B cell (primary cell): ENCODE measurements around the gene SMPX. TPM values are rescaled to one million over a fixed set of nuclear protein-coding genes. Genes with fewer than 3 reads are reported as not detected.

Experiments used
- ATAC-seq: fragments of 200-7000 bp; cut with Tn5 transposase; one replicate; pipeline ENCODE4 v1.10.0; 2021; ENCODE audit warnings: low read depth, mild to moderate bottlenecking, moderate number of reproducible peaks, moderate library complexity
- CTCF ChIA-PET: fragments of 350-600 bp; sonication (Branson Sonifier 250); formaldehyde crosslinking; loops from one replicate; lab custom pipeline; 2021; ENCODE audit warnings: antibody characterized with exemption, inconsistent platforms; lab: Charles Lee
- POLR2A ChIA-PET: fragments of 350-600 bp; sonication (Branson Sonifier 250); formaldehyde crosslinking; loops from one replicate; lab custom pipeline; 2021; ENCODE audit warnings: antibody characterized with exemption; lab: Charles Lee
- DNase-seq: peaks from one replicate; pipeline ENCODE4 v3.0.0; 2013
- H2AFZ ChIP-seq: 2 replicates; pipeline ENCODE4 v1.6.1; 2012; ENCODE audit warnings: mild to moderate bottlenecking, low read depth, low read length; ENCODE audit not compliant: insufficient read depth, poor library complexity, severe bottlenecking
- H3K27ac ChIP-seq, 2 donors: 1 replicate in 1 of 2; 2 replicates in 1 of 2; pipeline ENCODE4 v1.5.1; 2012 to 2013; ENCODE audit warnings: low read length in 2 of 2, mild to moderate bottlenecking in 2 of 2, moderate library complexity in 1 of 2
- H3K27me3 ChIP-seq, 4 experiments: fragments of 200-600 bp in 1 of 4; sonication (generic) in 1 of 4; replicated peaks in 1 of 4; 1 replicate in 2 of 4; 2 replicates in 2 of 4; pipeline versions ENCODE4 v1.6.1 to v1.7.0; 2013 to 2016; ENCODE audit warnings: low read length in 3 of 4, mild to moderate bottlenecking in 2 of 4, mixed read lengths in 1 of 4, moderate library complexity in 1 of 4; ENCODE audit not compliant: insufficient read depth in 4 of 4, control insufficient read depth in 3 of 4; ENCODE audit errors: control extremely low read depth in 1 of 4
- H3K36me3 ChIP-seq, 2 experiments: replicated peaks in 1 of 2; 1 replicate in 1 of 2; 2 replicates in 1 of 2; pipeline versions ENCODE4 v1.6.1 to v1.7.1; 2013; ENCODE audit warnings: low read length in 1 of 2; ENCODE audit not compliant: insufficient read depth in 2 of 2, control insufficient read depth in 1 of 2; ENCODE audit errors: control extremely low read depth in 1 of 2, extremely low read depth in 1 of 2
- H3K4me1 ChIP-seq, 2 donors: fragments of 200-600 bp in 1 of 2; sonication (generic) in 1 of 2; 1 replicate in 1 of 2; 2 replicates in 1 of 2; pipeline versions ENCODE4 v1.5.1 to v1.6.1; 2013 to 2017; ENCODE audit warnings: low read length in 2 of 2; ENCODE audit not compliant: control insufficient read depth in 2 of 2, insufficient read depth in 2 of 2
- H3K4me2 ChIP-seq: replicated peaks from 2 replicates; pipeline ENCODE3; 2012; ENCODE audit warnings: mild to moderate bottlenecking, low read depth, low read length; ENCODE audit not compliant: poor library complexity, severe bottlenecking
- H3K4me3 ChIP-seq, 5 experiments: fragments of 200-600 bp in 1 of 5; sonication (generic) in 1 of 5; 1 replicate in 3 of 5; 2 replicates in 2 of 5; pipeline versions ENCODE4 v1.5.1 to v1.7.0; 2011 to 2016; ENCODE audit warnings: low read length in 4 of 5, mild to moderate bottlenecking in 4 of 5, low read depth in 2 of 5, control low read depth in 1 of 5, moderate library complexity in 1 of 5; ENCODE audit not compliant: insufficient read depth in 1 of 5; ENCODE audit errors: control extremely low read depth in 1 of 5, extremely low read depth in 1 of 5
- H3K79me2 ChIP-seq: fragments of 200-600 bp; sonication (generic); one replicate; pipeline ENCODE4 v1.6.0; 2016; ENCODE audit warnings: low read length; ENCODE audit not compliant: control insufficient read depth, insufficient read depth
- H3K9ac ChIP-seq: fragments of 200-600 bp; sonication (generic); 2 replicates; pipeline ENCODE4 v1.6.1; 2017; ENCODE audit warnings: mild to moderate bottlenecking, low read length, moderate library complexity
- H3K9me3 ChIP-seq, 3 donors: one replicate each; pipeline versions ENCODE4 v1.6.1 to v1.7.1; 2013; ENCODE audit warnings: low read length in 2 of 3; ENCODE audit not compliant: control insufficient read depth in 2 of 3, insufficient read depth in 1 of 3; ENCODE audit errors: control extremely low read depth in 1 of 3
- H4K20me1 ChIP-seq: 2 replicates; pipeline ENCODE4 v1.6.0; 2012; ENCODE audit warnings: mild to moderate bottlenecking, low read length; ENCODE audit not compliant: insufficient read depth, control insufficient read depth, poor library complexity, severe bottlenecking
- H3K27ac Mint-ChIP-seq: one replicate; pipeline ENCODE4 v1.8.0; 2021; ENCODE audit warnings: mixed read lengths
- H3K27me3 Mint-ChIP-seq: one replicate; pipeline ENCODE4 v1.8.0; 2021; ENCODE audit warnings: mixed read lengths
- H3K4me1 Mint-ChIP-seq: one replicate; pipeline ENCODE4 v1.8.0; 2021; ENCODE audit warnings: mixed read lengths
- H3K4me3 Mint-ChIP-seq: one replicate; pipeline ENCODE4 v1.8.0; 2021; ENCODE audit warnings: mixed read lengths
- H3K9me3 Mint-ChIP-seq: one replicate; pipeline ENCODE4 v1.8.0; 2022; ENCODE audit warnings: mixed read lengths; ENCODE audit not compliant: insufficient read depth
- EZH2 ChIP-seq: IDR thresholded peaks from 2 replicates; pipeline ENCODE4 v1.6.1; 2012; ENCODE audit warnings: borderline replicate concordance, low read depth, mild to moderate bottlenecking, moderate library complexity, low read length; ENCODE audit not compliant: insufficient read depth, poor library complexity, severe bottlenecking
- WGBS: methylation state at CpG from one replicate; pipeline ENCODE4 v1.1.5; 2013; ENCODE audit warnings: missing lambda C conversion rate; ENCODE audit not compliant: insufficient coverage; 5-methylcytosine and 5-hydroxymethylcytosine counted together
- intact Hi-C: fragments of 100-400 bp; cut with micrococcal nuclease; formaldehyde crosslinking; loops from one replicate; pipeline ENCODE4 v1.10.0; 2022
- polyA plus RNA-seq: library from polyadenylated mRNA; depleted of rRNA; stranded (reverse); fragments of >200 nt; gene quantifications from 2 replicates; pipeline ENCODE4 v1.2.3, GENCODE V29; 2012
- total RNA-seq, 2 donors: library from RNA; stranded (reverse); fragments of 120-200 nt in 1 of 2; gene quantifications; 1 replicate in 1 of 2; 2 replicates in 1 of 2; pipeline versions ENCODE4 v1.2.3 to v1.2.4, GENCODE V29; 2013 to 2022
- TF ChIP-seq, protein P1 (sequence below): fragments of 200-600 bp; IDR thresholded peaks from one replicate; pipeline ENCODE4 v1.8.0; 2022; ENCODE audit warnings: antibody characterized with exemption, mild to moderate bottlenecking

SMPX gene
- total and polyA plus RNA-seq, 2 donors (not counting 1 experiment from before 2014, with no cell fraction given) = not detected

DNA sequence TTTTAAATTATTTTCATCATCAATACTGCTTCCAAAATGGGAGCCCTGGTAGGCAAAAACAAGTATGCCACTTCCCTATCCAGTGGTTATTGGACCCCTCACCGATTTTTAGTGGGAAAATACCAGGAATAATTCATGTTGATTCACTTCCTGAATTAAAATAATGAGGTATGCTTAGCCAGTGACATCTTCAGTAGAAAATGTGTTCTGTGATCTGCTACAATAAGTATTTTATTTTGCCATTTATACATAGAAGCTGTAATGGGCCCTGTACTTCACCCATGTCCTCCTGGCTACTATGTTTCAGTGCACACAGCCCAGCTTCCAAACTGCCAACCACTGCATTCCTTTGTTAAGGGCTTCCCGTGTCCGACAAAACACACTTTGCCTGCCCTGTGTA is 58.8 kb downstream of the SMPX start:
- CTCF ChIA-PET = no interaction called here
- peaks cover 15% of the 10 kb centered on the region for H3K4me1 Mint-ChIP-seq
- H3K27me3 Mint-ChIP-seq = no peaks in the 10 kb centered on the region
- Histone ChIP-seq H2AFZ (no peak overlapping the region), H3K27me3 (no peaks in the 10 kb centered on the region), H3K4me3 (no peak overlapping the region), H3K36me3 (no peaks in the 10 kb centered on the region), H4K20me1 (no peaks in the 10 kb centered on the region), H3K27ac (no peak overlapping the region), H3K4me1 (peaks cover 7 to 9% of the 10 kb centered on the region in 2 donors), H3K9me3 (no peaks in the 10 kb centered on the region), H3K9ac (no peak overlapping the region), H3K79me2 (no peaks in the 10 kb centered on the region), H3K4me2 (no peak overlapping the region)
- WGBS = no CpG with 5 or more reads among the region's 3 CpGs
- ATAC-seq (no peak), DNase-seq (no peak)
- no peaks in the 10 kb centered on the region for H3K9me3 Mint-ChIP-seq
- POLR2A ChIA-PET = no interaction called here
- no peak overlapping the region for H3K27ac Mint-ChIP-seq
- TF ChIP-seq EZH2 = no peak
- TF ChIP-seq, protein P1, sequence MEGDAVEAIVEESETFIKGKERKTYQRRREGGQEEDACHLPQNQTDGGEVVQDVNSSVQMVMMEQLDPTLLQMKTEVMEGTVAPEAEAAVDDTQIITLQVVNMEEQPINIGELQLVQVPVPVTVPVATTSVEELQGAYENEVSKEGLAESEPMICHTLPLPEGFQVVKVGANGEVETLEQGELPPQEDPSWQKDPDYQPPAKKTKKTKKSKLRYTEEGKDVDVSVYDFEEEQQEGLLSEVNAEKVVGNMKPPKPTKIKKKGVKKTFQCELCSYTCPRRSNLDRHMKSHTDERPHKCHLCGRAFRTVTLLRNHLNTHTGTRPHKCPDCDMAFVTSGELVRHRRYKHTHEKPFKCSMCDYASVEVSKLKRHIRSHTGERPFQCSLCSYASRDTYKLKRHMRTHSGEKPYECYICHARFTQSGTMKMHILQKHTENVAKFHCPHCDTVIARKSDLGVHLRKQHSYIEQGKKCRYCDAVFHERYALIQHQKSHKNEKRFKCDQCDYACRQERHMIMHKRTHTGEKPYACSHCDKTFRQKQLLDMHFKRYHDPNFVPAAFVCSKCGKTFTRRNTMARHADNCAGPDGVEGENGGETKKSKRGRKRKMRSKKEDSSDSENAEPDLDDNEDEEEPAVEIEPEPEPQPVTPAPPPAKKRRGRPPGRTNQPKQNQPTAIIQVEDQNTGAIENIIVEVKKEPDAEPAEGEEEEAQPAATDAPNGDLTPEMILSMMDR = no peak
- intact Hi-C loops = no loop called here
- H3K4me3 Mint-ChIP-seq = no peak overlapping the region

DNA sequence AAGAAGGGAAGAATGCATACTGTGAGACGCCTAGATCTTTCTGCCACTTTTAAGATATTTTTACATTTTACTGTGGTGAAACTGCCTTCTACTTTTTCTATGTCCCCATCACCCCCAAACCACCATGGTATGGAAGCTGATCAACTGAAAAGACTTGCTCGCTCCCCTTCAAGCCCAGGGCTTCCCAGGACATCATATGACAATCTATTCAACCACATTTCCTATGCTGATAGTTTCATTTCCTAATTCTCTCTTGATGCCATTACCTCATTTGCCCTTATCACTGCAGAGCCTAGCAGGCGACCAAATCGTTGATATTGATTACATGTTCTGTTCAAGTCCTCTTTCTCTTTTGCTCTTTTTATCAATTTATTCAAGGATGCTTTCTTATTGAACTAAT is 59.6 kb downstream of the SMPX start:
- no peak overlapping the region for H2AFZ ChIP-seq
- no peaks in the 10 kb centered on the region for H3K9me3 Mint-ChIP-seq
- TF ChIP-seq, protein P1 = no peak
- TF ChIP-seq EZH2 = no peak
- ATAC-seq (peak; percentile 57), DNase-seq (peak; percentile 66)
- no peak overlapping the region for H3K27ac Mint-ChIP-seq
- CTCF ChIA-PET = no interaction called here
- peak overlapping the region; percentile 14 for H3K4me3 Mint-ChIP-seq
- H3K4me1 Mint-ChIP-seq = peaks cover 15% of the 10 kb centered on the region
- no peak overlapping the region for H3K4me3 ChIP-seq
- no peak overlapping the region for H3K4me2 ChIP-seq
- POLR2A ChIA-PET = no interaction called here
- H3K27me3 ChIP-seq = no peaks in the 10 kb centered on the region
- H3K27me3 Mint-ChIP-seq = no peaks in the 10 kb centered on the region
- no peaks in the 10 kb centered on the region for H3K36me3 ChIP-seq
- H3K9me3 ChIP-seq = no peaks in the 10 kb centered on the region
- H3K4me1 ChIP-seq = peaks cover 7 to 9% of the 10 kb centered on the region in 2 donors
- no peaks in the 10 kb centered on the region for H3K79me2 ChIP-seq
- H3K27ac ChIP-seq = no peak overlapping the region
- intact Hi-C loops = no loop called here
- 0% methylated on average over 1 of the region's 4 CpGs for WGBS
- H3K9ac ChIP-seq = no peak overlapping the region
- no peaks in the 10 kb centered on the region for H4K20me1 ChIP-seq
